Measurements from ENCODE around the gene ARID1B. TPM values are rescaled to one million over a fixed set of nuclear protein-coding genes. Genes with fewer than 3 reads are reported as not detected.

ARID1B gene
- total RNA-seq, 1 donor from 2014 or later: 75.4 TPM

DNA sequence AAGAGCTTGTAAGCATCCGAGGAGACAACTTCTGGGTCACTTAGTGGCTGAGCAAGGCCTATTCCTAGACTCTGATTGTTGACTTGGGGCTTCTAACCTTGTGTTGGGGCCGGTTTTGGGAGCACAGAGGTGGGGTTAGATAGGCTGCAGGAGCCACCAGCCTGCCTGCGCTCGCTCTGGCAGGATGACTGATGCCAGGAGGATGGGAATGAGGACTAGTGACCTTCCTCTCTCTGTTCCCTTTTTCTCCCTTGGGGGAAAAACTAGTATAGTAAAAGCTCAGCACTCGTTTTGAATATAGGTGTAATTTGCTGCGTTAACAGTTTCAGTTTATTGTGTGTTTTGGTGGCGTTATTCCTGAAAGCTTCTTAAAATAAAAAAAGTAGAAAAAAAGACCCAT is 141.5 kb downstream of the ARID1B start:
- Histone ChIP-seq H3K36me3 (ENCODE audit: insufficient read depth, low read length) (no peaks in the 10 kb centered on the region), H3K27me3 (ENCODE audit: insufficient read depth, low read length) (no peaks in the 10 kb centered on the region), H3K9ac (ENCODE audit: low read length) (no peak overlapping the region), H3K79me2 (ENCODE audit: insufficient read depth, low read length) (peaks cover 74% of the 10 kb centered on the region), H4K20me1 (ENCODE audit: insufficient read depth, low read length) (peaks cover 55% of the 10 kb centered on the region), H3K4me1 (ENCODE audit: insufficient read depth, low read length) (no peaks in the 10 kb centered on the region), H3K4me3 (ENCODE audit: insufficient read depth, low read depth, low read length) (no peak overlapping the region), H3K4me2 (ENCODE audit: low read length) (no peak overlapping the region), H3K27ac (ENCODE audit: low read depth, low read length) (no peak overlapping the region), H3K9me3 (ENCODE audit: insufficient read depth, low read depth, low read length) (no peaks in the 10 kb centered on the region), H2AFZ (ENCODE audit: low read depth, low read length) (no peak overlapping the region)
- no peaks in the 10 kb centered on the region for H3K36me3 Mint-ChIP-seq (ENCODE audit: low read depth, unreplicated experiment)
- DNase-seq (ENCODE audit: low read depth) (no peak), FAIRE-seq (no peak)
- peaks cover 24% of the 10 kb centered on the region for H3K4me1 Mint-ChIP-seq (ENCODE audit: low read depth, unreplicated experiment)
- no peaks in the 10 kb centered on the region for H3K27me3 Mint-ChIP-seq (ENCODE audit: low read depth, unreplicated experiment)
- H3K4me3 Mint-ChIP-seq (ENCODE audit: unreplicated experiment): no peak overlapping the region
- no peak overlapping the region for H3K27ac Mint-ChIP-seq (ENCODE audit: unreplicated experiment)
- no peak for TF ChIP-seq CTCF (IDR thresholded peaks at IDR 0.05; ENCODE audit: insufficient read depth, low read depth, low read length)
- H3K9me3 Mint-ChIP-seq (ENCODE audit: unreplicated experiment): no peaks in the 10 kb centered on the region

GRCh38 chr6:156919370-156919769 is 142.2 kb downstream of the ARID1B start:
- Histone ChIP-seq H3K4me3 (ENCODE audit: insufficient read depth, low read depth, low read length) (no peak overlapping the region), H3K27me3 (ENCODE audit: insufficient read depth, low read length) (no peaks in the 10 kb centered on the region), H3K4me2 (ENCODE audit: low read length) (no peak overlapping the region), H3K79me2 (ENCODE audit: insufficient read depth, low read length) (peaks cover 74% of the 10 kb centered on the region), H2AFZ (ENCODE audit: low read depth, low read length) (no peak overlapping the region), H3K4me1 (ENCODE audit: insufficient read depth, low read length) (no peaks in the 10 kb centered on the region), H3K36me3 (ENCODE audit: insufficient read depth, low read length) (no peaks in the 10 kb centered on the region), H3K9me3 (ENCODE audit: insufficient read depth, low read depth, low read length) (no peaks in the 10 kb centered on the region), H4K20me1 (ENCODE audit: insufficient read depth, low read length) (peaks cover 58% of the 10 kb centered on the region), H3K27ac (ENCODE audit: low read depth, low read length) (no peak overlapping the region), H3K9ac (ENCODE audit: low read length) (no peak overlapping the region)
- TF ChIP-seq CTCF (IDR thresholded peaks at IDR 0.05; ENCODE audit: insufficient read depth, low read depth, low read length) (no peak), EZH2 (IDR thresholded peaks at IDR 0.05; ENCODE audit: insufficient read depth, low read length) (no peak)
- DNase-seq (ENCODE audit: low read depth): no peak
- no peaks in the 10 kb centered on the region for H3K36me3 Mint-ChIP-seq (ENCODE audit: low read depth, unreplicated experiment)
- H3K27ac Mint-ChIP-seq (ENCODE audit: unreplicated experiment): peak overlapping the region; percentile 85
- H3K4me1 Mint-ChIP-seq (ENCODE audit: low read depth, unreplicated experiment): peaks cover 24% of the 10 kb centered on the region
- H3K4me3 Mint-ChIP-seq (ENCODE audit: unreplicated experiment): no peak overlapping the region
- H3K27me3 Mint-ChIP-seq (ENCODE audit: low read depth, unreplicated experiment): no peaks in the 10 kb centered on the region
- FAIRE-seq: no peak
- peaks cover 3% of the 10 kb centered on the region for H3K9me3 Mint-ChIP-seq (ENCODE audit: unreplicated experiment)

DNA sequence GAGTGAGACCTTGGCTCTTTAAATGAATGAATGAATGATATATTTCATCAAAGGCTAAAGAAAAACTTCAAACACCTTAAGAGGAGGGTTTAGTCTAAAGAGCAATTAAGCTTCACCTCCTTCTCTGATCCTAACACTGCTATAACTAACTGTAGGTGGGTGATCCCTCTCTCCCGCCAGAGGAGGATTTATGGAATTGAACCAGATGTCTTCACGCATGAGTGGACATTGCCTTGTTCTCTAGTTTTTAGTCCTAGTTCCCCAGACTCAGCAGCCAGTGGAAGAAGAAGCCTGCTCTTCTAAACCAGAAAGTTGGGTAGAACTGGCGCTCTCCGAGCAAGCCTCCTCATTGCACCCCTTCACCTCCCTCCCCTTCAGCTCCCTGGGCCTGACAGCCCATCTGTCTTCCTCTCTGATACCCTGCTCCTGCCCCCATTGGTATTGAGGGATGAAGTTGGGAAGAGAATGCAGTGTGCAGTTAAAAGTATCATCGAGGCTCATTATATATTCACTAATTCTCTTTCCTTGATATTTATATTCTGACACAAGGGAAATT is 142.7 kb downstream of the ARID1B start:
- Mint-ChIP-seq H3K4me1 (ENCODE audit: low read depth, unreplicated experiment) (peaks cover 24% of the 10 kb centered on the region), H3K4me3 (ENCODE audit: unreplicated experiment) (no peak overlapping the region), H3K36me3 (ENCODE audit: low read depth, unreplicated experiment) (no peaks in the 10 kb centered on the region), H3K27me3 (ENCODE audit: low read depth, unreplicated experiment) (no peaks in the 10 kb centered on the region), H3K9me3 (ENCODE audit: unreplicated experiment) (peaks cover 3% of the 10 kb centered on the region), H3K27ac (ENCODE audit: unreplicated experiment) (peak overlapping the region; percentile 41)
- peaks cover 76% of the 10 kb centered on the region for H3K79me2 ChIP-seq (ENCODE audit: insufficient read depth, low read length)
- peaks cover 61% of the 10 kb centered on the region for H4K20me1 ChIP-seq (ENCODE audit: insufficient read depth, low read length)
- H3K27ac ChIP-seq (ENCODE audit: low read depth, low read length): no peak overlapping the region
- no peaks in the 10 kb centered on the region for H3K27me3 ChIP-seq (ENCODE audit: insufficient read depth, low read length)
- no peak overlapping the region for H3K4me2 ChIP-seq (ENCODE audit: low read length)
- no peak for FAIRE-seq
- no peak overlapping the region for H2AFZ ChIP-seq (ENCODE audit: low read depth, low read length)
- H3K36me3 ChIP-seq (ENCODE audit: insufficient read depth, low read length): no peaks in the 10 kb centered on the region
- H3K4me1 ChIP-seq (ENCODE audit: insufficient read depth, low read length): no peaks in the 10 kb centered on the region
- no peak overlapping the region for H3K9ac ChIP-seq (ENCODE audit: low read length)
- no peaks in the 10 kb centered on the region for H3K9me3 ChIP-seq (ENCODE audit: insufficient read depth, low read depth, low read length)
- DNase-seq (ENCODE audit: low read depth): no peak
- no peak overlapping the region for H3K4me3 ChIP-seq (ENCODE audit: insufficient read depth, low read depth, low read length)
- TF ChIP-seq EZH2 (IDR thresholded peaks at IDR 0.05; ENCODE audit: insufficient read depth, low read length) (no peak), CTCF (IDR thresholded peaks at IDR 0.05; ENCODE audit: insufficient read depth, low read depth, low read length) (no peak)

Data from astrocyte (in vitro differentiated cells and primary cell).